ENCODE data around the gene TSPAN9. TPM values are rescaled to one million over a fixed set of nuclear protein-coding genes. Genes with fewer than 3 reads are reported as not detected.

TSPAN9 gene
- total and polyA plus RNA-seq, 2 of the 4 experiments (the other 2 are of a cell fraction) = 17.7 to 39.1 TPM

DNA sequence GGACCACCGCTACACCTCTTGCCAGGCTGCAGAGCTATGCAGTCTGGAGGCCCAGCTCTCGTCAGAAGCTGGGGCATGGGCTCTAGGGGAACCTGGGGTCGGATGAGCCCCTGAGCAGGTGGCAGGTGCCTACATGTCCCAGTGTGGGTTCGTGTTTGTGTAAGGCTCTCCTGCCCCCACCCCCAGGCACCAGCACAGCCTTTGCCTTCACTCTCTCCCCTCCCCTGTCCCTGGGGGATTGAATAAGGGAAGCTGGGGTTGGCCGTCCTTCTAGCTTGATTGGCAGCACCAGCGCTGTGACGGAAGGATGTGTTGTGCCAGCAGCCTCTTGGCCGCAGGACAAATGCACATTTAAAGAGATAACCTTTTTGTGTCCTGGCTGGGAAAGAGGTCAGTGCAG lies 34.8 kb upstream of the TSPAN9 start:
- no peak overlapping the region for H3K56ac ChIP-seq (ENCODE audit: extremely low read depth, insufficient read depth, low read length)
- H2BK15ac ChIP-seq (ENCODE audit: low read depth, low read length) = no peak overlapping the region
- in situ Hi-C loops (cut with MboI; ENCODE audit: low sequenced_read_pairs) (no loop called here), dilution Hi-C loops (cut with HindIII; ENCODE audit: low sequenced_read_pairs, unreplicated experiment) (no loop called here), intact Hi-C loops (cut with micrococcal nuclease) (no loop called here)
- no peak overlapping the region for H3K18ac ChIP-seq (ENCODE audit: low read depth, low read length)
- H2AK9ac ChIP-seq (replicated peaks; ENCODE audit: low read depth, low read length, poor library complexity) = no peak overlapping the region
- CTCF ChIA-PET = interaction anchor here (0.5 to 0.9 kb wide), 3 partner anchors 14 to 147 kb away, joined by 3 to 4 read pairs (median 3); no protein-coding TSS in a partner anchor
- no peak overlapping the region for H3K14ac ChIP-seq (replicated peaks; ENCODE audit: low read depth, low read length)
- no peaks in the 10 kb centered on the region for H3K27me3 ChIP-seq (ENCODE audit: control insufficient read depth, insufficient read depth, low read length)
- H3K9me1 ChIP-seq (ENCODE audit: insufficient read depth, low read length) = peaks cover 5% of the 10 kb centered on the region
- H3K9ac ChIP-seq (ENCODE audit: low read depth, low read length) = no peak overlapping the region
- no peak overlapping the region for H2AFZ ChIP-seq (replicated peaks; ENCODE audit: low read length, poor library complexity)
- no peak overlapping the region for H2BK120ac ChIP-seq (ENCODE audit: low read depth, low read length)
- peaks cover 19% of the 10 kb centered on the region for H3K36me3 ChIP-seq (ENCODE audit: control insufficient read depth, insufficient read depth, low read length)
- ATAC-seq (ENCODE audit: low read depth) (no peak), DNase-seq (no peak)
- H4K8ac ChIP-seq (ENCODE audit: low read depth in 2 of 2, low read length in 2 of 2) = no peak overlapping the region
- H4K91ac ChIP-seq (ENCODE audit: insufficient read depth, low read depth, low read length) = no peak overlapping the region
- no peak overlapping the region for H2BK20ac ChIP-seq (ENCODE audit: low read depth, low read length)
- H3K79me1 ChIP-seq (ENCODE audit: low read depth in 1 of 2, low read length in 2 of 2) = no peaks in the 10 kb centered on the region
- H3K4me2 ChIP-seq (ENCODE audit: low read depth, low read length) = no peak overlapping the region
- H3K27ac ChIP-seq (ENCODE audit: insufficient read depth, low read length) = no peak overlapping the region
- BruUV-seq (replicated peaks) = no TSS peak
- TF ChIP-seq SMC3 (IDR thresholded peaks at IDR 0.05; ENCODE audit: low read depth, low read length) = no peak
- no peaks in the 10 kb centered on the region for H3K4me1 ChIP-seq (ENCODE audit: control insufficient read depth, insufficient read depth, low read length)
- H2BK5ac ChIP-seq (ENCODE audit: low read depth, low read length, poor library complexity, severe bottlenecking) = no peak overlapping the region
- 94% methylated on average over 3 of the region's 8 CpGs; no CpG with 5 or more reads in 1 of the 2 experiments for WGBS, 2 experiments (ENCODE audit: extremely low coverage in 2 of 2, insufficient read length in 1 of 2)
- POLR2A ChIA-PET (ENCODE audit: unreplicated experiment) = no interaction called here
- peaks cover 3% of the 10 kb centered on the region; the same call in 1 of the 2 replicates for H4K20me1 ChIP-seq (ENCODE audit: insufficient read depth, low read length)
- no peaks in the 10 kb centered on the region for H3K9me3 ChIP-seq (ENCODE audit: control insufficient read depth, insufficient read depth, low read length)
- H3K4me3 ChIP-seq (ENCODE audit: insufficient read depth, low read depth, low read length) = no peak overlapping the region
- H3K23ac ChIP-seq (ENCODE audit: low read depth, low read length) = no peak overlapping the region
- H4K5ac ChIP-seq (ENCODE audit: low read depth, low read length) = no peak overlapping the region
- H3K4ac ChIP-seq (ENCODE audit: low read depth, low read length) = no peak overlapping the region
- no peak overlapping the region for H2AK5ac ChIP-seq (ENCODE audit: low read depth, low read length)
